HCT116 (cell line): ENCODE data around the gene KRT7.

ENCODE experiments used
- CBX3 ChIP-seq: IDR thresholded peaks from 2 replicates; pipeline ENCODE4 v1.6.1; 2012; ENCODE audit warnings: low read depth
- CTCF ChIP-seq, 3 experiments: fragments of 200-600 bp in 1 of 3; sonication (generic) in 1 of 3; IDR thresholded peaks in 2 of 3; conservative IDR thresholded peaks in 1 of 3; 2 replicates each; pipeline ENCODE4 v1.5.1; 2012 to 2017; ENCODE audit warnings: low read depth in 2 of 3, low read length in 2 of 3, antibody characterized with exemption in 1 of 3, borderline replicate concordance in 1 of 3, control low read depth in 1 of 3, mild to moderate bottlenecking in 1 of 3, mixed read lengths in 1 of 3, mixed run types in 1 of 3, moderate library complexity in 1 of 3; ENCODE audit not compliant: insufficient read depth in 1 of 3
- EZH2 ChIP-seq: fragments of 200-600 bp; sonication (generic); IDR thresholded peaks from 2 replicates; pipeline ENCODE4 v1.6.1; 2017; ENCODE audit warnings: antibody characterized with exemption, mixed run types
- EZH2phosphoT487 ChIP-seq: fragments of 200-600 bp; IDR thresholded peaks from 2 replicates; pipeline ENCODE4 v1.6.1; 2018; ENCODE audit warnings: antibody characterized with exemption, borderline replicate concordance
- FOSL1 ChIP-seq: IDR thresholded peaks from 2 replicates; pipeline ENCODE4 v1.6.1; 2012; ENCODE audit warnings: low read depth
- JUND ChIP-seq: IDR thresholded peaks from 2 replicates; pipeline ENCODE4 v1.6.1; 2012
- POLR2A ChIP-seq: IDR thresholded peaks from 2 replicates; pipeline ENCODE4 v1.7.0; 2011; ENCODE audit warnings: borderline replicate concordance; ENCODE audit not compliant: insufficient read depth, insufficient read length; ENCODE audit errors: extremely low read depth
- POLR2AphosphoS5 ChIP-seq: IDR thresholded peaks from 2 replicates; pipeline ENCODE4 v1.6.1; 2011; ENCODE audit warnings: mild to moderate bottlenecking, low read depth, low read length, moderate library complexity
- RAD21 ChIP-seq: IDR thresholded peaks from 2 replicates; pipeline ENCODE4 v1.6.1; 2012; ENCODE audit warnings: low read depth, mild to moderate bottlenecking
- SP1 ChIP-seq: IDR thresholded peaks from 2 replicates; pipeline ENCODE4 v1.6.1; 2012; ENCODE audit warnings: low read depth
- YY1 ChIP-seq: IDR thresholded peaks from 2 replicates; pipeline ENCODE4 v1.6.1; 2011; ENCODE audit warnings: low read length, low read depth, moderate library complexity, mild to moderate bottlenecking; ENCODE audit not compliant: insufficient replicate concordance; ENCODE audit errors: extremely low read depth
- ZNF274 ChIP-seq: fragments of 200-500 bp; sonication (Bioruptor generic); IDR thresholded peaks from 2 replicates; pipeline ENCODE4 v1.6.1; 2014; ENCODE audit warnings: mild to moderate bottlenecking, low read depth, low read length, inconsistent platforms

DNA sequence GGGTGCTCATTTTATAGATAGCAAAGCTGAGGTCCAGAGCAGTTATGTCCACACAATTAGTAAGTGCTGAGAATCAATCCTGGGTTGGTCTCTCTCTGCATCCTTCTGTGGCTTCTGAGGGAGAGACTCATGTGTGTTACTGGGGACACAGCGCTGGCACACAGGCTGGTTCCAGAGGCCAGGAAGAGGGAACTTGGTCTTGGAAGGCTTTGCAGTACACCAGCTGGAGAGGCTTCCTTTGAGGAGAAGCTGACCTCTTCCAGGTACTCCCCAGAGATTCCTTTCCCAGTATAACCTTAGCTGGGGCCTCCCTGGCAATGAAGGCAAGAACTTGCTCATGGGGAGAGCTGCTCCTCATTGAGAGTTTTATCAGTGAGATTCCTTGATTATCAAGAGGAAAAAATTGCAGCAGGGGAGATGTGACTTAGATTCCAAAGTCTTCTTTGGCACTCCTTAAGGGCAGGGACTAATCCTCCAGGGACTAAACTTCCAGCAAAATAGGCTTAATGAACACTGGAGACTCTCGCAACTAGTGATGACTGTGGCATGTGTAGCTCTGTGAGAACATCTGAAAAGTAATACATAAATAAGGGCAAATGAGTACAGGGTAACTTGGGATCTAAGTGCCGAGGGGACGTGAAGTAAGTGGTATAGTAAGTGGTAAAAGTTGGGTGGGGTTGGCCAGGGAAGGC, 27.3 kb upstream of the KRT7 start:
- no peak for TF ChIP-seq CBX3
- TF ChIP-seq POLR2AphosphoS5, result no peak
- TF ChIP-seq CTCF (IDR thresholded peaks at IDR 0.05 in 2 of 3, conservative IDR thresholded peaks at IDR 0.05 in 1 of 3; ENCODE audit: borderline replicate concordance in 1 of 3, insufficient read depth in 1 of 3, low read depth in 2 of 3, low read length in 2 of 3), result no peak
- no peak for TF ChIP-seq YY1
- TF ChIP-seq EZH2, result no peak
- TF ChIP-seq POLR2A, result no peak
- no peak for TF ChIP-seq RAD21
- no peak for TF ChIP-seq JUND
- TF ChIP-seq SP1, result no peak
- no peak for TF ChIP-seq ZNF274
- TF ChIP-seq EZH2phosphoT487, result no peak
- TF ChIP-seq FOSL1, result no peak
